KOPT-K1 (cell line): ENCODE measurements around the gene AIFM2.
"Not testable (repeated sequence)": the region's sequence is repeated elsewhere in the genome, so short reads cannot be mapped to it uniquely, and the experiment has no call there.

Experiments
- H3K27ac ChIP-seq: fragments of 200-600 bp; sonication (generic); 2 replicates; pipeline ENCODE4 v1.5.1; 2016; ENCODE audit warnings: antibody characterized with exemption, mild to moderate bottlenecking, low read depth, low read length; ENCODE audit not compliant: poor library complexity, severe bottlenecking
- H3K36me3 ChIP-seq: fragments of 200-600 bp; sonication (generic); 2 replicates; pipeline ENCODE4 v1.5.1; 2017; ENCODE audit warnings: antibody characterized with exemption, mild to moderate bottlenecking, low read length, moderate library complexity; ENCODE audit not compliant: insufficient read depth
- H3K9me3 ChIP-seq: fragments of 200-600 bp; sonication (generic); 2 replicates; pipeline ENCODE4 v1.5.1; 2017; ENCODE audit warnings: antibody characterized with exemption, low read length, mild to moderate bottlenecking; ENCODE audit not compliant: insufficient read depth, poor library complexity, severe bottlenecking

The AIFM2 gene

DNA sequence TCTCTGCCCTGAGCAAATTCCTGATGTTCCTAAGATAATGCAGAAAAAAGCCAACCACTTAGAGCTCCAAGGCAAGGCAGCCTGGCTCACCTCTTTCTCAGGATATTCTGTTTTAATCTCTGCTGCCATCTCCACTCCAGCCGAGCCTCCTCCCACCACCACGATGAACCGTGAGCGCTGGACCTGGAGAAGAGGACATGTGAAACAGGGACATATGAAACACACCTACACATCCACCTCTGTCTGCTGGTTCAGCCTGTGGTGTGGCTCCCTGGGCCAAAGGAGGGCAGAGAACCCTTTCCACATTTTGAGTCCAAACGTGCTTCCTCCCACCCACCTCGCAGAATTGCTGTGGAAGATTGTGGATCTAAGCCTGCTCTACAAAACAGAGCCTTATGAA is 12.2 kb downstream of the AIFM2 start:
- H3K9me3 ChIP-seq = no peaks in the 10 kb centered on the region
- H3K36me3 ChIP-seq = no peaks in the 10 kb centered on the region
- H3K27ac ChIP-seq = no peak overlapping the region

GRCh38 chr10:70119623-70120022 is 13.0 kb downstream of the AIFM2 start:
- no peak overlapping the region for H3K27ac ChIP-seq
- no peaks in the 10 kb centered on the region for H3K9me3 ChIP-seq
- H3K36me3 ChIP-seq = no peaks in the 10 kb centered on the region

GRCh38 chr10:70119197-70119596 is 13.4 kb downstream of the AIFM2 start:
- Histone ChIP-seq H3K9me3 (no peaks in the 10 kb centered on the region), H3K27ac (no peak overlapping the region), H3K36me3 (no peaks in the 10 kb centered on the region)

DNA sequence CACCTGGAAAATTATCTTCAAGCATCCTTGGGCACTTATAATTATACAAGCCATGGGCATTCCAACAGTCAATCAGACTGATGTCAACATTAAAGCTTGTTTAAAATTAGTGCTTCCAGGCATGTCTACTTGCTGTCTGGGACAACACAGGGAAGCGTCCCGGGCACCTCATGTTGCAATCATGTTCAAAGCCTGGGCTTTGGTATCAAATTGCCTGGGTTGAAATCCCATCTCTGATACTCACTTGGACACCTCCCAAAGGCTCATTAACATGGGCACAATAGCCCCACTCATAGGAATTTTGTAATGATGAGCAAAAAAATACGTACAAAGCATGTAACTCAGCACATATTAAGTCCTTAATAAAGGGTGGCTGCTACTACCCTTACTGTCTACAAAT is 14.4 kb downstream of the AIFM2 start:
- Histone ChIP-seq H3K27ac (no peak overlapping the region), H3K36me3 (no peaks in the 10 kb centered on the region), H3K9me3 (no peaks in the 10 kb centered on the region)

GRCh38 chr10:70117646-70118045 is 15.0 kb downstream of the AIFM2 start:
- Histone ChIP-seq H3K27ac (no peak overlapping the region), H3K9me3 (no peaks in the 10 kb centered on the region), H3K36me3 (no peaks in the 10 kb centered on the region)

GRCh38 chr10:70115948-70116682 is 16.5 kb downstream of the AIFM2 start:
- H3K36me3 ChIP-seq = no peaks in the 10 kb centered on the region
- H3K27ac ChIP-seq = no peak overlapping the region
- no peaks in the 10 kb centered on the region for H3K9me3 ChIP-seq

DNA sequence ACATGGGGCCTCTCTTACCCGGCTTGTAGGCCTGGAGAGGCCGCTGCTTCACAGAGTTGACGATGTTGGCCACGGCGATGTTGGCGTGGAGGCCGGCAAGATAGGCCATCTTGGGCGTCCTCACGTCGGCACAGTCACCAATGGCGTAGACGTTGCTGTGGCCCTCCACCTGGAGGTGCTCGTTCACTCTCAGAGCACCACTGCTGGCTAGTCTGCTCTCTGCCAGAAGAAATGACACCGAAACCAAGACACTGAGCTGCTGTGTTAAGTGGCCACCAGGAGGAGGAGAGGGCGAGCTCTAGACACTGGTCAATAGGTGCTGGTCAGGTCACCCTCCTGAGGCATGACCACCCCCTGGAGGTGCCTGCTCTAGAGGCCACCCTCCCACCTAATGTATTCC is 17.7 kb downstream of the AIFM2 start:
- Histone ChIP-seq H3K36me3 (no peaks in the 10 kb centered on the region), H3K27ac (no peak overlapping the region), H3K9me3 (no peaks in the 10 kb centered on the region)

- H3K9me3 ChIP-seq = no peaks in the 10 kb centered on the region
- no peaks in the 10 kb centered on the region for H3K36me3 ChIP-seq
- no peak overlapping the region for H3K27ac ChIP-seq
Observed at GRCh38 chr10:70112071-70112470, 20.6 kb downstream of the AIFM2 start.

DNA sequence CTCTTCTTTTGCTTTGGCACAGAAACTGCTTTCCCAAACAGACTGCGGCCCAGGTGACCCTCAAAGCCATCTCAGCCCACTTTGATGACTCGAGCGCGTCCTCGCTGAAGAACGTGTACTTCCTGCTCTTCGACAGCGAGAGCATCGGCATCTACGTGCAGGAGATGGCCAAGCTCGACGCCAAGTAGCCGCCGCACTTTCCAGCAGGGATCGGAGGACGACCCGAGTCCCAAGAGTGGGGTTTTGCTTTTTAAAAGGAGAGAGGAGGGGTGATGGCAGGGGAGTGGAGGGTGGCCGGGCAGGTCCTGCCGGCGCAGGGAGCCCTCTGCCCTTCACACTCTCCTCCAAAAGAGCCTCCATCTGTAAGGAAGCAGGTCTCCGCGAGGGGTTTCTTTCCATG is 21.1 kb downstream of the AIFM2 start:
- H3K36me3 ChIP-seq = no peaks in the 10 kb centered on the region
- no peak overlapping the region for H3K27ac ChIP-seq
- no peaks in the 10 kb centered on the region for H3K9me3 ChIP-seq

- Histone ChIP-seq H3K36me3 (no peaks in the 10 kb centered on the region), H3K27ac (no peak overlapping the region), H3K9me3 (no peaks in the 10 kb centered on the region)
Observed at GRCh38 chr10:70109064-70109729, 23.4 kb downstream of the AIFM2 start.

- Histone ChIP-seq H3K36me3 (no peaks in the 10 kb centered on the region), H3K27ac (no peak overlapping the region), H3K9me3 (no peaks in the 10 kb centered on the region)
Observed at GRCh38 chr10:70106958-70107791, 25.4 kb downstream of the AIFM2 start.

DNA sequence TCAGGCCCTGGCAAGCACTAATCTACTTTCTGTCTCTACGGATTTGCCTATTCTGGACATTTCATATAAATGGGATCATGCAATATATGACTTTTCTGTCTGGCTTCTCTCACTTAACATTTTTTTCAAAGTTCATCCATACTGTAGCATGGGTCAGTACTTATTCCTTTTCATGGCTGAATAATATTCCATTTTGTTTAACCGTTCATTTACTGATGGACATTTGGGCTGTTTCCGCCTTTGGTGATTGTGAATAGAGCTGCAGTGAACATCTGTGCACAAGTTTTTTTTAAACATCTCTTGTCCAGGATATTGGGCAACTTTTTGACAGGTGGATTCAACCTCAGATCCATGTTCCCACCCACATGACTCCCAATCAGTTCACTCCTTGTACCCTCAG is 31.0 kb downstream of the AIFM2 start:
- H3K36me3 ChIP-seq = no peaks in the 10 kb centered on the region
- no peaks in the 10 kb centered on the region for H3K9me3 ChIP-seq
- no peak overlapping the region for H3K27ac ChIP-seq

- H3K9me3 ChIP-seq, H3K36me3 ChIP-seq, H3K27ac ChIP-seq: not testable (repeated sequence)
Observed at GRCh38 chr10:70101068-70101562, 31.5 kb downstream of the AIFM2 start.

GRCh38 chr10:70098271-70098670 is 34.4 kb downstream of the AIFM2 start:
- no peaks in the 10 kb centered on the region for H3K36me3 ChIP-seq
- no peaks in the 10 kb centered on the region for H3K9me3 ChIP-seq

DNA sequence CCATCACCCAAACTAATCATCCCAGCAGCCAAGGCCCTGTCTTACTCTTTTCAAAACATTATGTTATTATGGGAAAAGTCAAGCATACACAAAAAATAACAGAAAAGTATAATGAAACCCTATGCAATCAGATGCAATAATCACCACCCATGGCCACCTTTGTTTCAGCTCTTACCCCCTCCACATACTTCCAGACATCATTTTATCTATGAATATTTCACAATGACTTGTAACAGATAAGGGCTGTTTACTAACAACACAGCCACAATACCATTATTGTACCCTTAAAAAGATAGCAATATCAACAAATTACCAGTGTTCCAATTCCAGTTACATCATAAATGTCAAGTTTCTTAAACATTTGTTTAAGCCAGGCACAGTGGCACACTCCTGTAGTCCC is 35.2 kb downstream of the AIFM2 start:
- Histone ChIP-seq H3K9me3 (no peaks in the 10 kb centered on the region), H3K27ac (no peak overlapping the region), H3K36me3 (no peaks in the 10 kb centered on the region)

More at GRCh38 chr10:70098271-70098670, 34.4 kb downstream of the AIFM2 start:
- H3K27ac ChIP-seq = no peak overlapping the region
